HUES6 (cell line): ENCODE measurements around the gene GET4.
"Not testable (repeated sequence)": the region's sequence is repeated elsewhere in the genome, so short reads cannot be mapped to it uniquely, and the experiment has no call there.

Experiments used
- H3K27ac ChIP-seq: 2 replicates; pipeline ENCODE4 v1.7.0; 2013; ENCODE audit warnings: low read depth, mild to moderate bottlenecking, low read length, inconsistent platforms
- H3K27me3 ChIP-seq: 2 replicates; pipeline ENCODE4 v1.6.1; 2013; ENCODE audit warnings: low read length; ENCODE audit not compliant: control insufficient read depth, insufficient read depth
- H3K36me3 ChIP-seq: 2 replicates; pipeline ENCODE4 v1.6.1; 2013; ENCODE audit warnings: low read length; ENCODE audit not compliant: control insufficient read depth, insufficient read depth
- H3K4me1 ChIP-seq: 2 replicates; pipeline ENCODE4 v1.6.1; 2013; ENCODE audit warnings: low read length; ENCODE audit not compliant: control insufficient read depth, insufficient read depth
- H3K4me3 ChIP-seq: 2 replicates; pipeline ENCODE4 v1.5.1; 2013; ENCODE audit warnings: low read depth, low read length
- H3K9ac ChIP-seq: one replicate; pipeline ENCODE4 v1.6.1; 2013; ENCODE audit warnings: mild to moderate bottlenecking, low read length
- H3K9me3 ChIP-seq: 2 replicates; pipeline ENCODE4 v1.6.1; 2013; ENCODE audit warnings: low read depth, low read length; ENCODE audit not compliant: control insufficient read depth, insufficient read depth

Gene GET4

GRCh38 chr7:902996-903395 lies 26.6 kb downstream of the GET4 start:
- no peaks in the 10 kb centered on the region for H3K9me3 ChIP-seq
- H3K27me3 ChIP-seq, result peaks cover 35% of the 10 kb centered on the region
- H3K9ac ChIP-seq, result no peak overlapping the region
- H3K4me3 ChIP-seq, result no peak overlapping the region
- H3K4me1 ChIP-seq, result peaks cover 8% of the 10 kb centered on the region; the same call in 1 of the 2 replicates
- no peak overlapping the region for H3K27ac ChIP-seq
- H3K36me3 ChIP-seq, result peaks cover 3% of the 10 kb centered on the region; the same call in 1 of the 2 replicates

- Histone ChIP-seq H3K27ac (no peak overlapping the region), H3K9me3 (no peaks in the 10 kb centered on the region), H3K36me3 (no peaks in the 10 kb centered on the region), H3K9ac (no peak overlapping the region), H3K27me3 (peaks cover 42% of the 10 kb centered on the region), H3K4me3 (no peak overlapping the region), H3K4me1 (peaks cover 6% of the 10 kb centered on the region; the same call in 1 of the 2 replicates)
These were observed 27.8 kb downstream of the GET4 start for GRCh38 chr7:903921-904755.

GRCh38 chr7:904847-905246 lies 28.5 kb downstream of the GET4 start:
- no peaks in the 10 kb centered on the region for H3K9me3 ChIP-seq
- no peak overlapping the region for H3K27ac ChIP-seq
- peaks cover 49% of the 10 kb centered on the region for H3K27me3 ChIP-seq
- peaks cover 9% of the 10 kb centered on the region; the same call in 1 of the 2 replicates for H3K4me1 ChIP-seq
- H3K9ac ChIP-seq, result no peak overlapping the region
- no peaks in the 10 kb centered on the region for H3K36me3 ChIP-seq
- H3K4me3 ChIP-seq, result no peak overlapping the region

- Histone ChIP-seq H3K9ac (no peak overlapping the region), H3K4me1 (peaks cover 11% of the 10 kb centered on the region), H3K27ac (no peak overlapping the region), H3K36me3 (no peaks in the 10 kb centered on the region), H3K27me3 (peaks cover 54% of the 10 kb centered on the region), H3K4me3 (no peak overlapping the region), H3K9me3 (no peaks in the 10 kb centered on the region)
These were observed 30.4 kb downstream of the GET4 start for GRCh38 chr7:906776-907157.

- Histone ChIP-seq H3K36me3 (no peaks in the 10 kb centered on the region), H3K4me1 (peaks cover 11% of the 10 kb centered on the region), H3K9ac (no peak overlapping the region), H3K27ac (no peak overlapping the region), H3K27me3 (peaks cover 54% of the 10 kb centered on the region), H3K4me3 (no peak overlapping the region), H3K9me3 (no peaks in the 10 kb centered on the region)
These were observed 31.0 kb downstream of the GET4 start for GRCh38 chr7:907158-907980.

- Histone ChIP-seq H3K4me1 (peaks cover 11% of the 10 kb centered on the region), H3K27ac (no peak overlapping the region), H3K4me3 (peak overlapping the region; percentile 48; the same call in 1 of the 2 replicates), H3K27me3 (peaks cover 54% of the 10 kb centered on the region), H3K36me3 (no peaks in the 10 kb centered on the region), H3K9ac (peak overlapping the region; percentile 23), H3K9me3 (no peaks in the 10 kb centered on the region)
These were observed 31.8 kb downstream of the GET4 start for GRCh38 chr7:908159-908581.

GRCh38 chr7:908591-909357 lies 32.4 kb downstream of the GET4 start:
- H3K9ac ChIP-seq, result peak overlapping the region; percentile 23

GRCh38 chr7:909358-910329 lies 33.3 kb downstream of the GET4 start:
- no peak overlapping the region for H3K9ac ChIP-seq
- 0 out of 2 replicates have a peak overlapping the region, but pooled peaks have one; percentile 4 for H3K4me3 ChIP-seq

More at GRCh38 chr7:908591-909357, 32.4 kb downstream of the GET4 start:
- H3K36me3 ChIP-seq, H3K9me3 ChIP-seq, H3K27ac ChIP-seq: not testable (repeated sequence)
- Histone ChIP-seq H3K27me3 (peaks cover 53% of the 10 kb centered on the region), H3K4me3 (peak overlapping the region; percentile 48), H3K4me1 (peaks cover 11% of the 10 kb centered on the region)

GRCh38 chr7:910441-910861 lies 34.1 kb downstream of the GET4 start:
- H3K9me3 ChIP-seq, result no peaks in the 10 kb centered on the region
- H3K9ac ChIP-seq, result no peak overlapping the region
- no peaks in the 10 kb centered on the region for H3K36me3 ChIP-seq
- H3K4me3 ChIP-seq, result no peak overlapping the region
- H3K27ac ChIP-seq, result no peak overlapping the region
- peaks cover 11% of the 10 kb centered on the region for H3K4me1 ChIP-seq
- H3K27me3 ChIP-seq, result peaks cover 37% of the 10 kb centered on the region

More at GRCh38 chr7:909358-910329, 33.3 kb downstream of the GET4 start:
- Histone ChIP-seq H3K4me1 (peaks cover 11% of the 10 kb centered on the region), H3K36me3 (no peaks in the 10 kb centered on the region), H3K27ac (no peak overlapping the region), H3K27me3 (peaks cover 45% of the 10 kb centered on the region), H3K9me3 (no peaks in the 10 kb centered on the region)
